Smooth muscle cell (in vitro differentiated cells): ENCODE results near the gene MCFD2. TPM values are rescaled to one million over a fixed set of nuclear protein-coding genes. Genes with fewer than 3 reads are reported as not detected.

Experiments
- DNase-seq: peaks from one replicate; lab custom pipeline; 2025; ENCODE audit not compliant: unreplicated experiment; lab: John Stamatoyannopoulos, UW
- H2AFZ ChIP-seq: fragments of 200-600 bp; sonication (generic); 2 replicates; pipeline ENCODE4 v1.6.0; 2016; ENCODE audit warnings: antibody characterized with exemption, low read depth, mild to moderate bottlenecking
- H3F3A ChIP-seq: fragments of 200-600 bp; sonication (generic); 2 replicates; pipeline ENCODE4 v1.6.0; 2017; ENCODE audit warnings: antibody characterized with exemption, low read depth
- H3K27ac ChIP-seq: fragments of 200-600 bp; sonication (generic); 2 replicates; pipeline ENCODE4 v1.5.1; 2016; ENCODE audit warnings: low read depth, mild to moderate bottlenecking
- H3K27me3 ChIP-seq: fragments of 200-600 bp; sonication (generic); 2 replicates; pipeline ENCODE4 v1.6.1; 2016; ENCODE audit warnings: low read depth, mild to moderate bottlenecking
- H3K36me3 ChIP-seq: fragments of 200-600 bp; sonication (generic); 2 replicates; pipeline ENCODE4 v1.5.1; 2016; ENCODE audit warnings: low read depth
- H3K4me1 ChIP-seq: fragments of 200-600 bp; sonication (generic); 2 replicates; pipeline ENCODE4 v1.5.1; 2016; ENCODE audit warnings: low read depth
- H3K4me2 ChIP-seq: fragments of 200-600 bp; sonication (generic); 2 replicates; pipeline ENCODE4 v1.6.0; 2016; ENCODE audit warnings: mild to moderate bottlenecking
- H3K4me3 ChIP-seq: fragments of 200-600 bp; sonication (generic); 2 replicates; pipeline ENCODE4 v1.5.1; 2016; ENCODE audit warnings: mild to moderate bottlenecking
- H3K79me2 ChIP-seq: fragments of 200-600 bp; sonication (generic); 2 replicates; pipeline ENCODE4 v1.6.0; 2016; ENCODE audit warnings: low read depth, mild to moderate bottlenecking
- H3K9ac ChIP-seq: fragments of 200-600 bp; sonication (generic); 2 replicates; pipeline ENCODE4 v1.6.0; 2016; ENCODE audit warnings: low read depth
- H3K9me3 ChIP-seq: fragments of 200-600 bp; sonication (generic); replicated peaks from 2 replicates; pipeline ENCODE4 v1.5.1; 2016; ENCODE audit warnings: low read depth
- H4K20me1 ChIP-seq: fragments of 200-600 bp; sonication (generic); 2 replicates; pipeline ENCODE4 v1.6.0; 2016; ENCODE audit warnings: low read depth
- CTCF ChIP-seq: fragments of 200-600 bp; sonication (generic); IDR thresholded peaks from 2 replicates; pipeline ENCODE4 v1.5.1; 2017; ENCODE audit warnings: borderline replicate concordance, mild to moderate bottlenecking, antibody characterized with exemption; ENCODE audit not compliant: insufficient read depth, poor library complexity, severe bottlenecking
- WGBS: methylation state at CpG from one replicate; pipeline ENCODE4 v1.1.7; 2016; ENCODE audit warnings: low lambda C conversion rate; 5-methylcytosine and 5-hydroxymethylcytosine counted together
- polyA plus RNA-seq: library from polyadenylated mRNA; unstranded; fragments of >200 nt; fragmentation: Nextera tagmentation; extraction: Ambion mirVana; gene quantifications from 2 replicates; pipeline ENCODE4 v1.2.1, GENCODE V29; 2016
- total RNA-seq: library from RNA; depleted of rRNA; stranded (reverse); fragments of >200 nt; gene quantifications from 2 replicates; pipeline ENCODE4 v1.2.3, GENCODE V29; 2014

The MCFD2 gene
- total and polyA plus RNA-seq, 2 experiments from 2014 or later: 100 to 167 TPM

- Histone ChIP-seq H3K27me3 (no peaks in the 10 kb centered on the region), H3K27ac (no peak overlapping the region), H3K4me1 (no peaks in the 10 kb centered on the region), H2AFZ (no peak overlapping the region), H3K79me2 (no peaks in the 10 kb centered on the region), H3K4me3 (no peak overlapping the region), H4K20me1 (peaks cover 27% of the 10 kb centered on the region), H3K9ac (no peak overlapping the region), H3K9me3 (no peaks in the 10 kb centered on the region), H3F3A (no peaks in the 10 kb centered on the region), H3K4me2 (no peak overlapping the region), H3K36me3 (peaks cover 8% of the 10 kb centered on the region)
- no peak for TF ChIP-seq CTCF
- no peak for DNase-seq
Observed at GRCh38 chr2:46902465-46902864, 13.1 kb downstream of the MCFD2 start.

GRCh38 chr2:46901611-46902010 lies 14.0 kb downstream of the MCFD2 start:
- Histone ChIP-seq H4K20me1 (peaks cover 18% of the 10 kb centered on the region), H3K9ac (no peak overlapping the region), H3K4me1 (no peaks in the 10 kb centered on the region), H3K79me2 (no peaks in the 10 kb centered on the region), H3K27ac (no peak overlapping the region), H3K36me3 (no peaks in the 10 kb centered on the region), H3K4me3 (no peak overlapping the region), H3K4me2 (no peak overlapping the region), H3F3A (no peaks in the 10 kb centered on the region), H3K27me3 (no peaks in the 10 kb centered on the region), H3K9me3 (no peaks in the 10 kb centered on the region), H2AFZ (no peak overlapping the region)
- no peak for DNase-seq
- TF ChIP-seq CTCF: no peak
- 91% methylated on average over 2 of the region's 2 CpGs for WGBS

GRCh38 chr2:46900381-46900780 lies 15.2 kb downstream of the MCFD2 start:
- H3K36me3 ChIP-seq: no peaks in the 10 kb centered on the region
- H3K9me3 ChIP-seq: no peaks in the 10 kb centered on the region
- H3K79me2 ChIP-seq: no peaks in the 10 kb centered on the region
- no peak for TF ChIP-seq CTCF
- 82% methylated on average over 3 of the region's 3 CpGs for WGBS
- no peak overlapping the region for H3K4me3 ChIP-seq
- H4K20me1 ChIP-seq: peaks cover 9% of the 10 kb centered on the region
- no peak overlapping the region for H3K27ac ChIP-seq
- no peak overlapping the region for H3K9ac ChIP-seq
- H2AFZ ChIP-seq: no peak overlapping the region
- no peak for DNase-seq
- no peak overlapping the region for H3K4me2 ChIP-seq
- no peaks in the 10 kb centered on the region for H3K27me3 ChIP-seq
- no peaks in the 10 kb centered on the region for H3F3A ChIP-seq
- no peaks in the 10 kb centered on the region for H3K4me1 ChIP-seq

- Histone ChIP-seq H3K79me2 (no peaks in the 10 kb centered on the region), H3K27ac (no peak overlapping the region), H3K27me3 (no peaks in the 10 kb centered on the region), H3K9me3 (no peaks in the 10 kb centered on the region), H3K4me2 (no peak overlapping the region), H3K9ac (no peak overlapping the region), H3K4me1 (no peaks in the 10 kb centered on the region), H2AFZ (no peak overlapping the region), H3F3A (no peaks in the 10 kb centered on the region), H3K4me3 (no peak overlapping the region), H4K20me1 (peaks cover 9% of the 10 kb centered on the region), H3K36me3 (no peaks in the 10 kb centered on the region)
- TF ChIP-seq CTCF: no peak
- no peak for DNase-seq
- 96% methylated on average over 17 of the region's 17 CpGs for WGBS
Observed at GRCh38 chr2:46899053-46899452, 16.6 kb downstream of the MCFD2 start.
